ENCODE data around the gene RAB20.
A peak's percentile ranks its signal among the peaks of the same experiment; 100 is the strongest.

The RAB20 gene

GRCh38 chr13:110568612-110569011 is 7.1 kb upstream of the RAB20 start:
- no peak overlapping the region for H3K9ac ChIP-seq (ENCODE audit: insufficient read length)
- H3K4me3 ChIP-seq = no peak overlapping the region
- DNase-seq (ENCODE audit: low read depth, low spot score) = no peak
- no peaks in the 10 kb centered on the region for H3K9me3 ChIP-seq (ENCODE audit: low read depth, low read length)
- H3K27ac ChIP-seq = no peak overlapping the region
- no peaks in the 10 kb centered on the region for H3K36me3 ChIP-seq (ENCODE audit: insufficient read depth, low read length)
- TF ChIP-seq EZH2 (IDR thresholded peaks at IDR 0.05) (no peak), FOXP2 (optimal IDR thresholded peaks at IDR 0.05; ENCODE audit: control extremely low read depth, extremely low read length, insufficient read depth) (no peak), POLR2AphosphoS5 (IDR thresholded peaks at IDR 0.05; ENCODE audit: borderline replicate concordance, low read depth, low read length) (no peak)

- Histone ChIP-seq H3K36me3 (ENCODE audit: insufficient read depth, low read length) (no peaks in the 10 kb centered on the region), H3K4me3 (no peak overlapping the region), H3K27ac (no peak overlapping the region), H3K9ac (ENCODE audit: insufficient read length) (no peak overlapping the region), H3K9me3 (ENCODE audit: low read depth, low read length) (no peaks in the 10 kb centered on the region)
- TF ChIP-seq POLR2AphosphoS5 (IDR thresholded peaks at IDR 0.05; ENCODE audit: borderline replicate concordance, low read depth, low read length) = no peak
- TF ChIP-seq FOXP2 (optimal IDR thresholded peaks at IDR 0.05; ENCODE audit: control extremely low read depth, extremely low read length, insufficient read depth) = no peak
- no peak for TF ChIP-seq EZH2 (IDR thresholded peaks at IDR 0.05)
- DNase-seq (ENCODE audit: low read depth, low spot score) = no peak
Measured at GRCh38 chr13:110566171-110566570, 4.6 kb upstream of the RAB20 start.

- Histone ChIP-seq H3K36me3 (ENCODE audit: insufficient read depth, low read length) (no peaks in the 10 kb centered on the region), H3K9ac (ENCODE audit: insufficient read length) (no peak overlapping the region), H3K9me3 (ENCODE audit: low read depth, low read length) (no peaks in the 10 kb centered on the region), H3K27ac (no peak overlapping the region), H3K4me3 (no peak overlapping the region)
- TF ChIP-seq FOXP2 (optimal IDR thresholded peaks at IDR 0.05; ENCODE audit: control extremely low read depth, extremely low read length, insufficient read depth) = no peak
- TF ChIP-seq EZH2 (IDR thresholded peaks at IDR 0.05) = no peak
- TF ChIP-seq POLR2AphosphoS5 (IDR thresholded peaks at IDR 0.05; ENCODE audit: borderline replicate concordance, low read depth, low read length) = no peak
- no peak for DNase-seq (ENCODE audit: low read depth, low spot score)
Measured at GRCh38 chr13:110565296-110565695, 3.8 kb upstream of the RAB20 start.

- no peak overlapping the region for H3K4me3 ChIP-seq
- no peaks in the 10 kb centered on the region for H3K9me3 ChIP-seq (ENCODE audit: low read depth, low read length)
- no peak overlapping the region for H3K27ac ChIP-seq
- no peak overlapping the region for H3K9ac ChIP-seq (ENCODE audit: insufficient read length)
- no peaks in the 10 kb centered on the region for H3K36me3 ChIP-seq (ENCODE audit: insufficient read depth, low read length)
- no peak for TF ChIP-seq POLR2AphosphoS5 (IDR thresholded peaks at IDR 0.05; ENCODE audit: borderline replicate concordance, low read depth, low read length)
- TF ChIP-seq EZH2 (IDR thresholded peaks at IDR 0.05) = no peak
- TF ChIP-seq FOXP2 (optimal IDR thresholded peaks at IDR 0.05; ENCODE audit: control extremely low read depth, extremely low read length, insufficient read depth) = no peak
- DNase-seq (ENCODE audit: low read depth, low spot score) = no peak
Measured at GRCh38 chr13:110564472-110564985, 3.0 kb upstream of the RAB20 start.

GRCh38 chr13:110563463-110563774 is 1.9 kb upstream of the RAB20 start:
- no peak for DNase-seq (ENCODE audit: low read depth, low spot score)
- H3K27ac ChIP-seq = no peak overlapping the region
- no peaks in the 10 kb centered on the region for H3K36me3 ChIP-seq (ENCODE audit: insufficient read depth, low read length)
- no peak for TF ChIP-seq EZH2 (IDR thresholded peaks at IDR 0.05)
- no peak overlapping the region for H3K9ac ChIP-seq (ENCODE audit: insufficient read length)
- no peak overlapping the region for H3K4me3 ChIP-seq
- H3K9me3 ChIP-seq (ENCODE audit: low read depth, low read length) = no peaks in the 10 kb centered on the region

GRCh38 chr13:110562696-110563462 is 1.4 kb upstream of the RAB20 start:
- H3K4me3 ChIP-seq = no peak overlapping the region
- no peak for DNase-seq (ENCODE audit: low read depth, low spot score)
- no peak for TF ChIP-seq EZH2 (IDR thresholded peaks at IDR 0.05)
- no peak for TF ChIP-seq FOXP2 (optimal IDR thresholded peaks at IDR 0.05; ENCODE audit: control extremely low read depth, extremely low read length, insufficient read depth)
- TF ChIP-seq POLR2AphosphoS5 (IDR thresholded peaks at IDR 0.05; ENCODE audit: borderline replicate concordance, low read depth, low read length) = no peak
- no peak overlapping the region for H3K27ac ChIP-seq
- no peaks in the 10 kb centered on the region for H3K9me3 ChIP-seq (ENCODE audit: low read depth, low read length)
- H3K9ac ChIP-seq (ENCODE audit: insufficient read length) = no peak overlapping the region
- no peaks in the 10 kb centered on the region for H3K36me3 ChIP-seq (ENCODE audit: insufficient read depth, low read length)

GRCh38 chr13:110562036-110562597 is 595 bp upstream of the RAB20 start:
- DNase-seq (ENCODE audit: low read depth, low spot score) = no peak
- TF ChIP-seq POLR2AphosphoS5 (IDR thresholded peaks at IDR 0.05; ENCODE audit: borderline replicate concordance, low read depth, low read length) (no peak), EZH2 (IDR thresholded peaks at IDR 0.05) (no peak), FOXP2 (optimal IDR thresholded peaks at IDR 0.05; ENCODE audit: control extremely low read depth, extremely low read length, insufficient read depth) (no peak)
- peak overlapping the region; percentile 95 for H3K4me3 ChIP-seq
- no peak overlapping the region for H3K9ac ChIP-seq (ENCODE audit: insufficient read length)
- H3K9me3 ChIP-seq (ENCODE audit: low read depth, low read length) = no peaks in the 10 kb centered on the region
- no peak overlapping the region for H3K27ac ChIP-seq
- no peaks in the 10 kb centered on the region for H3K36me3 ChIP-seq (ENCODE audit: insufficient read depth, low read length)

GRCh38 chr13:110560601-110561343 is 750 bp downstream of the RAB20 start:
- no peak for DNase-seq (ENCODE audit: low read depth, low spot score)
- no peak for TF ChIP-seq FOXP2 (optimal IDR thresholded peaks at IDR 0.05; ENCODE audit: control extremely low read depth, extremely low read length, insufficient read depth)
- no peak for TF ChIP-seq POLR2AphosphoS5 (IDR thresholded peaks at IDR 0.05; ENCODE audit: borderline replicate concordance, low read depth, low read length)
- no peak for TF ChIP-seq EZH2 (IDR thresholded peaks at IDR 0.05)
- H3K27ac ChIP-seq = no peak overlapping the region

More at GRCh38 chr13:110560601-110561343, 750 bp downstream of the RAB20 start:
- H3K36me3 ChIP-seq (ENCODE audit: insufficient read depth, low read length) = no peaks in the 10 kb centered on the region
- H3K9ac ChIP-seq (ENCODE audit: insufficient read length) = peak overlapping the region; percentile 51
- no peaks in the 10 kb centered on the region for H3K9me3 ChIP-seq (ENCODE audit: low read depth, low read length)
- peak overlapping the region; percentile 95 for H3K4me3 ChIP-seq
